Activated T-helper 2 cell treated with anti-CD3 and anti-CD28 coated beads, Interferon-gamma antibody, Interleukin-2, Interleukin-4, amounts not matched to agents 10 μg/mL and 5 μg/mL and 100 μg/mL, durations not matched to agents 14 hours and 24 hours and 36 hours (primary cell): ENCODE data around the gene PGAP2. TPM values are rescaled to one million over a fixed set of nuclear protein-coding genes. Genes with fewer than 3 reads are reported as not detected.

Source experiments
- DNase-seq: peaks from one replicate; pipeline ENCODE4 v3.0.0; 2021; ENCODE audit warnings: low spot score
- H3K27ac Mint-ChIP-seq: one replicate; pipeline ENCODE4 v1.8.0; 2021; ENCODE audit warnings: mixed read lengths
- H3K27me3 Mint-ChIP-seq: one replicate; pipeline ENCODE4 v1.8.0; 2021; ENCODE audit warnings: low read depth, mixed read lengths
- H3K36me3 Mint-ChIP-seq: one replicate; pipeline ENCODE4 v1.8.0; 2021; ENCODE audit warnings: low read depth, mixed read lengths
- H3K4me1 Mint-ChIP-seq: one replicate; pipeline ENCODE4 v1.8.0; 2021; ENCODE audit warnings: low read depth, mixed read lengths
- H3K4me3 Mint-ChIP-seq: one replicate; pipeline ENCODE4 v1.8.0; 2021; ENCODE audit warnings: low read depth, mild to moderate bottlenecking, moderate library complexity, mixed read lengths
- H3K9me3 Mint-ChIP-seq: one replicate; pipeline ENCODE4 v1.8.0; 2021; ENCODE audit warnings: mixed read lengths
- intact Hi-C: fragments of 100-400 bp; cut with micrococcal nuclease; formaldehyde crosslinking; loops from one replicate; pipeline ENCODE4 v1.15.1; 2023
- total RNA-seq: library from RNA; stranded (reverse); gene quantifications from 2 replicates; pipeline ENCODE4 v1.2.3, GENCODE V29; 2022

PGAP2 gene
- total RNA-seq, 1 donor from 2014 or later = 23.8 TPM

DNA sequence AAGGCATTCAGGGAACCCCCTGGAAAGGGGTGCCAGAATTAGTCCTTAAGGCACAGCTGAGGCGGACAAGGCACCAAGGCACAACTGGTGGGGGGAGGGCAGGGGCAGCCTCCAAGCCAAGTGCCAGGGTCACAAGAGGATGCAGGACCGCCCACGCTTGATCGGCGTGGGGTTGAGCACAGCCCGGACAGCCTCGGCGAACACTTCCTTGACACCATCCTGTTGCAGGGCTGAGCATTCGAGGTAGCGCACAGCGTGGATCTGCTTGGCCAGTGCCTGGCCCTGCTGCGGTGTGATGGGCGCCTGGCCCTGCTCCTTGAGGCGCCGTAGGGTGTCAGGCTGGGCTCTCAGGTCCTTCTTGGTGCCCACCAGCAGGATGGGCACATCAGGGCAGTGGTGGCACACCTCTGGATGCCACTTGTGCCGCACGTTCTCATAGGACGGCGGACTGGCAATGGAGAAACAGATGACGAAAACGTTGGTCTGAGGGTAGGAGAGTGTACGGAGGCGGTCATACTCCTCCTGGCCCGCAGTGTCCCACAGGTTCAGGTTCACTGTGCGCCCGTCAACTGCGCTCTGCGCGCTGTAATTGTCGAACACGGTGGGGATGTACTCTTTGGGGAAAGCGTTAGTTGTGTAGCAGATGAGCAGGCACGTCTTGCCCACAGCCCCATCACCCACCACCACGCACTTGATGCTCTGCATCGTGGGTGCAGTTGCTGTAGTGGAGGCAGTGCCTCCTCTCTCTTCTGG is 19.2 kb downstream of the PGAP2 start:
- H3K4me3 Mint-ChIP-seq = no peak overlapping the region

DNA sequence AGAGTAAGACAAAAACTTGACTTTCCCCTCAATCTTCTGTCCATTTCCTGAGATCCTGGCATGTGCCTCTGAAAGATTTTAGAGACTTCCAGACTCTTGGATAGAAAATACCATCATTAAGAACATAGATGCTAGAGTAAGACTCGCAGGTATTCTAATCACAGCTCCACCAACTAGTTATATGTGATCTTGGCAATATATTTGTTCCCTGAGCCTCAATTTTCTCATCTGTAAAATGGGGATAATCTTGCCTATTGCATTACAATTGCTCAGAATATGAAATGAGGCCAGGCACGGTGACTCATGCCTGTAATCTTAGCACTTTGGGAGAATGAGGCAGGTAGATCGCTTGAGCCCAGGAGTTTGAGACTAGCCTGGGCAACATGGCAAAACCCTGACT is 21.7 kb downstream of the PGAP2 start:
- intact Hi-C loops = no loop called here
- peak overlapping the region; percentile 46 for H3K27ac Mint-ChIP-seq
- H3K9me3 Mint-ChIP-seq = no peaks in the 10 kb centered on the region
- H3K36me3 Mint-ChIP-seq = peaks cover 85% of the 10 kb centered on the region
- H3K4me1 Mint-ChIP-seq = peaks cover 65% of the 10 kb centered on the region
- no peak for DNase-seq
- H3K4me3 Mint-ChIP-seq = no peak overlapping the region
- no peaks in the 10 kb centered on the region for H3K27me3 Mint-ChIP-seq

More for the DNA sequence above, 19.2 kb downstream of the PGAP2 start:
- peaks cover 80% of the 10 kb centered on the region for H3K36me3 Mint-ChIP-seq
- no peaks in the 10 kb centered on the region for H3K9me3 Mint-ChIP-seq
- intact Hi-C loops = no loop called here
- DNase-seq = no peak
- H3K27me3 Mint-ChIP-seq = no peaks in the 10 kb centered on the region
- peak overlapping the region; percentile 14 for H3K27ac Mint-ChIP-seq
- peaks cover 50% of the 10 kb centered on the region for H3K4me1 Mint-ChIP-seq

DNA sequence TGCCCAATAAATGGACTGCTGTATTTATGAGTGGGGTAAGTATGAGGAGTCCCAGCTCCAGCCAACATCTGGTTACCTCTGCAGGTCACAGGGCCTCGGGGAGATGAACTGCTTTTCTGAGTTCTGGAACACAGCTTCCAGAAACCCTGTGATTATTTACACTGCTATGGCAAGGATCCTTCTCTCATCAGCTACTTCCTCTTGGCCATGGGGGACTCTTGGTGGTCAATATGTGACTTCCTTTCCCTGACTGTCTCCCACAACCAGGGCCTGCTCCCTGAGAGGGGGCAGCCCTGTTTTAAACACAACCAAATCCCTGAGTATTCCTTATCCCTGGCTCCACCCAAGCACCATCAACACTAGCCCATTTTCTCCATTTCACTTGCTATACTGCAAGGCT is 22.4 kb downstream of the PGAP2 start:
- Mint-ChIP-seq H3K4me1 (peaks cover 69% of the 10 kb centered on the region), H3K4me3 (no peak overlapping the region), H3K27ac (peak overlapping the region; percentile 86), H3K36me3 (peaks cover 87% of the 10 kb centered on the region), H3K27me3 (no peaks in the 10 kb centered on the region), H3K9me3 (no peaks in the 10 kb centered on the region)
- DNase-seq = no peak
- intact Hi-C loops = no loop called here

DNA sequence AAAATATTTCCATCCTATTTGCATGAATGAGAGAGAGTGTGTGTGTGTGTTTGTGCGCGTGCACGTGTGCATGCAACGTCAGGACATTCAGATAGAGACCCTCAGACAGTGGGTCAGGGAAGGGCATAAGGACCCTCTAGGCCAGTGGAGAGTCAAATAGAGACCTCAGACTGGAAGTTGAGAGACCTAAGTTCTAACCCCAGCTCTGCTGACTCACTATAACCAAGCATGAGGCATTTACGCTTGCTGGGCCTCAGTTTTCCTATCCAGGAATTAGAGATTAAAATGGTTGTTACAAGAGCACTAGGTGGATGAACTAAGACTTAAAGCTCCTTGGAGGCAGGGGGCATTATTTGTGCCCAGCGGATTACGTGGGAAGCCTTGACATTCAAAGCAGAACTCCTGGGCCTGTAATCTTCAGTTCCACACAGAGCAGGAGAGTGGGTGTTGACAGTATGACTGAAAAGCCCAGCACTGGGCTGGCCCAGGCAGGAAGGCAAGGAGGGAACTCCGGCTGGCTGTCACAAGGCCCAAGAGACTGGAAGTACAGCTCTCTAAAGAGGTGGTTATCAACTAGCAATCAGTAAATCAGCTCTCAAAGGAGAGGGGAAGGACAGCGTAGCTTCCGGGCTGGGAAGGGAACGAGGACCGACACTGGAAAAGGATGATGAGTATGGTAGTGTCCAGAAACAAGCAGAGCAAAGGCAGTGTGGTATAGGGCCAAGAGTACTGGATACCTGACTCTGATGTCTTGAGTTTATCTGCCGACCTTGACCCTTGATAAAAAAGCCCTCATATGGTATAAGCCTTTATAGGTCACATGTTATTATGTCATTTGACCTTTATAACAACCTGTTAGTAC is 23.2 kb downstream of the PGAP2 start:
- intact Hi-C loops = no loop called here

DNA sequence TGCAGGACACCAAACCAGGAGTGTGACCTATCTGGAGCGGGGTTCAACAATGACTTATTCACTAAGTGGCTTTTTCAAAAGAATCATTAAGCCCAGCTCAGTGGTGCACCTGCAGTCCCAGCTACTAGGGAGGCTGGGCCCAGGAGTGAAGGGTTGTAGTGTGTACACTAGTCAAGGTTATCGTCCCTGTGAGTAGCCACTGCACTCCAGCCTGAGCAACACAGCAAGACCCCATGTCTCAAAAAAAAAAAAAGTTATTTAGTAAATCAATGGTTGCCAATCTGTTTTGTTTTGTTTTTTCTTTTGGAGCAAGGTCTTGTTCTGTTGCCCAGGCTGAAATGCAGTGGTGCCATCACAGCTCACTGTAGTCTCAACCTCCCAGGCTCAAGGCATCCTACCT is 24.5 kb downstream of the PGAP2 start:
- Mint-ChIP-seq H3K27me3 (no peaks in the 10 kb centered on the region), H3K36me3 (peaks cover 79% of the 10 kb centered on the region), H3K27ac (peak overlapping the region; percentile 29), H3K4me1 (peaks cover 72% of the 10 kb centered on the region), H3K9me3 (no peaks in the 10 kb centered on the region), H3K4me3 (no peak overlapping the region)
- no peak for DNase-seq
- intact Hi-C loops = no loop called here

More for the DNA sequence above, 23.2 kb downstream of the PGAP2 start:
- H3K4me1 Mint-ChIP-seq = peaks cover 67% of the 10 kb centered on the region
- DNase-seq = no peak
- no peaks in the 10 kb centered on the region for H3K27me3 Mint-ChIP-seq
- peaks cover 82% of the 10 kb centered on the region for H3K36me3 Mint-ChIP-seq
- H3K9me3 Mint-ChIP-seq = no peaks in the 10 kb centered on the region
- peak overlapping the region; percentile 86 for H3K27ac Mint-ChIP-seq
- H3K4me3 Mint-ChIP-seq = no peak overlapping the region

DNA sequence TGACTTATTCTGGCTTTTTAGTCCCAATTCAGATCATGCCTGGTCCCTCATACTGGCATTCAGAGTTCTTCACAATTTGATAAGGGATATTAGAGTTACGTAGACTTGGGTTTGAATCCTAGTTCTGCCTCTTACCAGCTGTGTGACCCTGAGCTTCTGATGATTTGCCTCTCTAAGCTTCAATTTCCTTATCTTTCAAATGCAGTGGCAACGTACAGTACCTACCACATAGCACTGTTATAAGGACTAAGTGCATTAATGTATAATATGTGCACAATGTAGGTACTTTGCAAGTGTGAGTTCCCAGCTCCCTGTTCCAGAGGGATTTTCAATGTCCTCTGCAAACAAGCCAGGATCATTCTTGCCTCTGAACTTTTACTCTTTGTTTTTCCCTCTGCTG is 25.1 kb downstream of the PGAP2 start:
- DNase-seq = no peak
- H3K9me3 Mint-ChIP-seq = no peaks in the 10 kb centered on the region
- H3K36me3 Mint-ChIP-seq = peaks cover 79% of the 10 kb centered on the region
- peaks cover 74% of the 10 kb centered on the region for H3K4me1 Mint-ChIP-seq
- no peak overlapping the region for H3K4me3 Mint-ChIP-seq
- H3K27ac Mint-ChIP-seq = peak overlapping the region; percentile 69
- intact Hi-C loops = no loop called here
- H3K27me3 Mint-ChIP-seq = no peaks in the 10 kb centered on the region

DNA sequence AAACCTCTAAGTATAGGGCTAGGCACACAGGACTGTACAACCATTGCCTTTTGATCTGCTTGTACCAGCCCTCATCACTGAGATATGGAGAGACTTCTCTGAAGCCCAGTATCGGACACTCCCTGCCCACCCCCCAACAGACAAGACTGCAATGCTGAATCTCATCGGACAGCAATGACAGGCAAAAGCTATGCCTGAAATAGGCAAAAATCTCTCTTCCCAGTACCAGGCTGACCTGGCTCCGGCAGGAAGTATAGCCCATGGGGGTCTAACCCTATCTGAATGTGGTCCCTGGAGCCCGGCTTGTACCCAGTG is 25.9 kb downstream of the PGAP2 start:
- DNase-seq = no peak
- Mint-ChIP-seq H3K4me1 (peaks cover 80% of the 10 kb centered on the region), H3K27me3 (no peaks in the 10 kb centered on the region), H3K4me3 (peak overlapping the region; percentile 41), H3K36me3 (peaks cover 84% of the 10 kb centered on the region), H3K27ac (peak overlapping the region; percentile 69), H3K9me3 (no peaks in the 10 kb centered on the region)
- intact Hi-C loops = no loop called here

DNA sequence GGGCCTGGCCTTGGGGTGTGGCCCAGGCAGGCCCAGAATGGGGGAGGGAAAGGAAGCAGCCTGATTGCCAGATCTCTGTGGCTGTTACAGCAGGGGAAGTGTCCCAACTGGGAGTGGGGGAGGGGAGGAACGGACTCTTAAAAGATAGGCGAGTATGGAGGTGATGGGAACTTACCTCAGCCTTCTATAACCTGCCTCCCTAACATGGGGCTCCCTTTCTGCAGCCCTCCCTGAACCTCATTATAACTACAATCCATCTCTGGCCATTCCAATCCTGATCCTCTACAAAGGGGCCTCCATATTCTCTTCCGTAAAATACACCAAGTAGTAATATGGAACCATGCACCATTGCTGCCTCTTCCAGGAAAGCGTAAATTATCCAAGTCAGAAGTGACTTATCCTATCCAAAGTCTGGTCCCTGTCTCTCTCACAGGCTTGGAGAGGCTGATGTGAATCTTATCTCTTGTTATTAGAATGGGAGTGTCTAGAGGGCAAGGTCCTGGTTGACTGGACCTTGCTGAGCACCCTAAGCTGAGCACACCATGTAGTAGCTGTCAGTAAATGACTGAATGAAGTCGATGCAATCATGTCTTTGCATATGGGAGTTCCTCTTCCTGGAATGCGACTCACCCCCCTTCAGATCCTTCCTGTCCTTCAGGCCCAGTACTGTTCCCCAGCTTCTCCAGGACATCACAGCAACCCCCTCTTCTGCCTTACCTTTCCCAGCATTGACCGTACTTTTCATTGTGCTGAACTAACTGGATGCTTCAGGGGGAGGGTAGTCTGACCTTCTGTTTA is 26.5 kb downstream of the PGAP2 start:
- intact Hi-C loops = no loop called here
- H3K9me3 Mint-ChIP-seq = no peaks in the 10 kb centered on the region
- no peak for DNase-seq
- H3K27me3 Mint-ChIP-seq = no peaks in the 10 kb centered on the region
- H3K4me3 Mint-ChIP-seq = peak overlapping the region; percentile 79
- H3K27ac Mint-ChIP-seq = peak overlapping the region; percentile 62
- H3K4me1 Mint-ChIP-seq = peaks cover 82% of the 10 kb centered on the region
- H3K36me3 Mint-ChIP-seq = peaks cover 84% of the 10 kb centered on the region

DNA sequence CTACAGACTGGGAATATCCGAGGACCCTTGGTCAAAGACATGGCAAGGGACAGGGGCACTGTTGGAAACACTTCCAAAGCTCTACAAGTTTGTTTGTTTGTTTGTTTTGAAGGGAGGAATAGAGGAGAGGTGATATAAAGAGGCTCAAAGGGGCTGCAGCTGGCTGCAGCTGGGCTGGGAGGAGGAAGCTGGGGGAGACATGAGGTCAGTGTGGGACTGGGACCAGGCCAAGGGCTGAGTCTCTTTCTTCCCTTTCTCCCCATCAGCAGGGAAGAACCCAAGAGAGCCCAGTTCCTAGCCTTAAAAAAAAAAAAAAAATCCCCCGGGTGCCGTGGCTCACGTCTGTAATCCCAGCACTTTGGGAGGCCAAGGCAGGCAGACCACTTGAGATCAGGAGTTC is 27.4 kb downstream of the PGAP2 start:
- peaks cover 74% of the 10 kb centered on the region for H3K4me1 Mint-ChIP-seq
- peaks cover 79% of the 10 kb centered on the region for H3K36me3 Mint-ChIP-seq
- no peaks in the 10 kb centered on the region for H3K27me3 Mint-ChIP-seq
- intact Hi-C loops = no loop called here
- no peaks in the 10 kb centered on the region for H3K9me3 Mint-ChIP-seq
- H3K4me3 Mint-ChIP-seq = peak overlapping the region; percentile 79
- no peak for DNase-seq
- H3K27ac Mint-ChIP-seq = peak overlapping the region; percentile 62

DNA sequence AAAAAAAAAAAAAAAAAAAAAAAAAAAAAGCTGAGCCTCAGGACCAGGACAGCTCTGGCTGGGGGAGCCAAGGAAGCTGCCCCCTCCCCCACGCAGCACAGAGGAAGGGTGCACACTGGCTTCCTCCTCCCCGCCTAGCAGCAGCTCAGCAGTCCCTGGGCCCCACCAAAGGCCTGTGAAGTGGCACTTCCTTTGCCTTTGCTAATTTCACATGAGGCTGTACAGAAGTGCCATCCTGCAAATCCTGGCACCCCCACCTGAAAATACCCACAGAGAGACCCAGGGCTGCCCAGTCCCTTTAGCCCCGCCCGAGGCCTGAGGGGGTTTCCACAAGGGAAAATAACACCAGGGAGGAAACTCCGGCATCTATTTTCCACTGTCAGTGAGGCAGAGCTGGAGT is 28.5 kb downstream of the PGAP2 start:
- H3K27ac Mint-ChIP-seq = peak overlapping the region; percentile 85
- H3K4me3 Mint-ChIP-seq = peak overlapping the region; percentile 98
- no peaks in the 10 kb centered on the region for H3K9me3 Mint-ChIP-seq
- no peaks in the 10 kb centered on the region for H3K27me3 Mint-ChIP-seq
- peaks cover 68% of the 10 kb centered on the region for H3K36me3 Mint-ChIP-seq
- peaks cover 63% of the 10 kb centered on the region for H3K4me1 Mint-ChIP-seq
- no peak for DNase-seq
- intact Hi-C loops = no loop called here

DNA sequence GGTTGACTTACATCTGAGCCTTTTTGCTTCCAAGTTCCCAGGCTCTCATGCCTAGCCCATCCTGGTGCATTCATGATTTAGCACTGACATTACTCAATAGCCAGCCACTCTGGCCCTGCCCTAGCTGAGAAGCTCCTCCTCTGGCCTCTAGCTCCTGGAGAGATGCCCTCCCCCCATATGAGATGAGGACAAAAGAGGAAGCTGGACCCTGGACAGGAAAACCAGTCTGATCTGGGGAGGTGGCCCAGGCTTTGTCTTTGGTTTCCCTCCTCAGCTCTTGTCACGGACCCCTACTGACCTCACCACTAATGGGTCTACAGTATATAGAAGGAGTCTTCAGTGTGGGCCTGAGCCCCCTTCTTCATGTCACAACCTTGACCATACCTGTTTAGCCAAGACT is 29.4 kb downstream of the PGAP2 start:
- Mint-ChIP-seq H3K27ac (peak overlapping the region; percentile 85), H3K9me3 (no peaks in the 10 kb centered on the region), H3K36me3 (peaks cover 67% of the 10 kb centered on the region), H3K4me3 (peak overlapping the region; percentile 98), H3K27me3 (no peaks in the 10 kb centered on the region), H3K4me1 (peaks cover 59% of the 10 kb centered on the region)
- no peak for DNase-seq
- intact Hi-C loops = no loop called here

DNA sequence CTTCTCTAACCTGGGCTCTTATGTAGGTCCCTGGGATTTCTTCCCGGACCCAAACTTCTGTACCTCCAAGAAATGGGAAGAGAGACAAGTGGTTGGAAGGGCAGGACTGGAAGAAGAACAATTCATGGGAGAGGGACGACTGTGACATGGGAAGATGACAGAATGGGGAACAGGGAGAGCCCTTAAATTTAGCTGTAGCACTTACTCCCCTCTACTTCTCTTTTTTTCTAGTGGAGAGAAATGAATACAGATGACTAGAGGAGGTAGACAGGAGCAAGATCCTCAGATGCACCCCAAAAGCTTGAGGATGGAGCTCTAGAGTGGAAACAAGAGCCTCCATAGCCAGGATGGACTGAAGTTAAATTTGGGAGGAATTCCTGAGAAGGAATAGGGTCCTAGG is 30.1 kb downstream of the PGAP2 start:
- Mint-ChIP-seq H3K4me3 (peak overlapping the region; percentile 98), H3K27me3 (no peaks in the 10 kb centered on the region), H3K36me3 (peaks cover 60% of the 10 kb centered on the region), H3K4me1 (peaks cover 60% of the 10 kb centered on the region), H3K27ac (peak overlapping the region; percentile 85), H3K9me3 (no peaks in the 10 kb centered on the region)
- intact Hi-C loops = no loop called here
- DNase-seq = no peak
